Measurements from ENCODE around the gene CYP2C18. TPM values are rescaled to one million over a fixed set of nuclear protein-coding genes. Genes with fewer than 3 reads are reported as not detected.

CYP2C18 gene
- total RNA-seq, 1 experiment from 2014 or later = 0.79 TPM

DNA sequence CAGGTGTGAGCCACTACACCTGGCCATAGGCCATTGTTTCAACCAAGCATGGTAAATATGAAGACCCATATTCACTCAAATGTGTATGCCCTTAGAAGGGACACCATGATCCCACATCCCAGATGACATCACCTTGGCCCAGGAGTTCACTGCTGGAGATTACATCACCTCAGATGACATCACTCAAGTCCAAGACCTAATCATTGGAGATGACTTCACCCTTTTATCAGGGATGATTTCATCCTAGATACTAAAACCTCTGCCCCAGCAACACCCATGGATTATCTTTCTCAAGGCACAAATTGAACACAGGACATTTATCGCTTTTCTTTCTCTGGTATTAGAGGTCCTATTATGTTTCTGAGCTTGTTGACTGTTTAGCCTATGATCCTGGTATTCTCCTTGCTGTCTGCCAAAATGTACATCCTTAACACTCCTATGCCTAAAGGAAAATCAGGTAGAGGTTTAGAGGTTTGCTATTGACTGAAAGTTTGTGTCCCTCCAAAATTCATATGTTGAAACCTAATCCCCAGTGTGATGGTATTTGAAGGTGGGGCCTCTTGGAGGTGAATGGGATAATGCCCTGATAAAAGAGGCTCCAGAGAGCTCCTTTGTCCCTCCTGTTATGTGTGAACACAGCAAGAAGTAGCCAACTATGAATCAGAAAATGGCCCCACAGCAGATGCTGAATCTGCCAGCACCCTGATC lies 9.8 kb upstream of the CYP2C18 start:
- H3K27ac Mint-ChIP-seq (ENCODE audit: unreplicated experiment) = no peak overlapping the region
- H3K36me3 Mint-ChIP-seq (ENCODE audit: insufficient read depth, unreplicated experiment) = no peaks in the 10 kb centered on the region
- Histone ChIP-seq H3K36me3 (ENCODE audit: control insufficient read depth, insufficient read depth, low read length) (no peaks in the 10 kb centered on the region), H3K27me3 (replicated peaks; ENCODE audit: control insufficient read depth, insufficient read depth, low read length) (no peaks in the 10 kb centered on the region), H3K4me3 (ENCODE audit: low read depth, low read length) (no peak overlapping the region), H3K9me3 (0 out of 2 replicates have a peak, but pooled peaks cover 3% of the 10 kb centered on the region), H3K4me1 (peaks cover 12% of the 10 kb centered on the region)
- intact Hi-C loops (cut with micrococcal nuclease; ENCODE audit: unreplicated experiment) = no loop called here
- TF ChIP-seq, protein P1, sequence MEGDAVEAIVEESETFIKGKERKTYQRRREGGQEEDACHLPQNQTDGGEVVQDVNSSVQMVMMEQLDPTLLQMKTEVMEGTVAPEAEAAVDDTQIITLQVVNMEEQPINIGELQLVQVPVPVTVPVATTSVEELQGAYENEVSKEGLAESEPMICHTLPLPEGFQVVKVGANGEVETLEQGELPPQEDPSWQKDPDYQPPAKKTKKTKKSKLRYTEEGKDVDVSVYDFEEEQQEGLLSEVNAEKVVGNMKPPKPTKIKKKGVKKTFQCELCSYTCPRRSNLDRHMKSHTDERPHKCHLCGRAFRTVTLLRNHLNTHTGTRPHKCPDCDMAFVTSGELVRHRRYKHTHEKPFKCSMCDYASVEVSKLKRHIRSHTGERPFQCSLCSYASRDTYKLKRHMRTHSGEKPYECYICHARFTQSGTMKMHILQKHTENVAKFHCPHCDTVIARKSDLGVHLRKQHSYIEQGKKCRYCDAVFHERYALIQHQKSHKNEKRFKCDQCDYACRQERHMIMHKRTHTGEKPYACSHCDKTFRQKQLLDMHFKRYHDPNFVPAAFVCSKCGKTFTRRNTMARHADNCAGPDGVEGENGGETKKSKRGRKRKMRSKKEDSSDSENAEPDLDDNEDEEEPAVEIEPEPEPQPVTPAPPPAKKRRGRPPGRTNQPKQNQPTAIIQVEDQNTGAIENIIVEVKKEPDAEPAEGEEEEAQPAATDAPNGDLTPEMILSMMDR (IDR thresholded peaks at IDR 0.05; ENCODE audit: insufficient read depth in 1 of 2, low read depth in 1 of 2, low read length in 1 of 2, severe bottlenecking in 1 of 2, unreplicated experiment in 1 of 2) = no peak
- CTCF ChIA-PET = no interaction called here
- H3K27me3 Mint-ChIP-seq (ENCODE audit: insufficient read depth, unreplicated experiment) = no peaks in the 10 kb centered on the region
- H3K4me1 Mint-ChIP-seq (ENCODE audit: low read depth, unreplicated experiment) = no peaks in the 10 kb centered on the region
- H3K4me3 Mint-ChIP-seq (ENCODE audit: unreplicated experiment) = no peak overlapping the region
- POLR2A ChIA-PET = no interaction called here
- no TSS peak for BruUV-seq (replicated peaks)
- H3K9me3 Mint-ChIP-seq (ENCODE audit: unreplicated experiment) = no peaks in the 10 kb centered on the region
- no peak for DNase-seq

- Histone ChIP-seq H3K4me1 (peaks cover 36% of the 10 kb centered on the region), H3K27me3 (replicated peaks; ENCODE audit: control insufficient read depth, insufficient read depth, low read length) (no peaks in the 10 kb centered on the region), H3K4me3 (ENCODE audit: low read depth, low read length) (no peak overlapping the region), H3K9me3 (0 out of 2 replicates have a peak, but pooled peaks cover 3% of the 10 kb centered on the region), H3K36me3 (ENCODE audit: control insufficient read depth, insufficient read depth, low read length) (no peaks in the 10 kb centered on the region)
- H3K4me1 Mint-ChIP-seq (ENCODE audit: low read depth, unreplicated experiment) = peaks cover 19% of the 10 kb centered on the region
- H3K27me3 Mint-ChIP-seq (ENCODE audit: insufficient read depth, unreplicated experiment) = no peaks in the 10 kb centered on the region
- H3K9me3 Mint-ChIP-seq (ENCODE audit: unreplicated experiment) = no peaks in the 10 kb centered on the region
- TF ChIP-seq, protein P1 (IDR thresholded peaks at IDR 0.05; ENCODE audit: insufficient read depth in 1 of 2, low read depth in 1 of 2, low read length in 1 of 2, severe bottlenecking in 1 of 2, unreplicated experiment in 1 of 2) = no peak
- H3K36me3 Mint-ChIP-seq (ENCODE audit: insufficient read depth, unreplicated experiment) = no peaks in the 10 kb centered on the region
- DNase-seq = no peak
- intact Hi-C loops (cut with micrococcal nuclease; ENCODE audit: unreplicated experiment) = no loop called here
- no peak overlapping the region for H3K27ac Mint-ChIP-seq (ENCODE audit: unreplicated experiment)
- BruUV-seq (replicated peaks) = no TSS peak
- POLR2A ChIA-PET = no interaction called here
- H3K4me3 Mint-ChIP-seq (ENCODE audit: unreplicated experiment) = no peak overlapping the region
- CTCF ChIA-PET = no interaction called here
These were observed 7.0 kb upstream of the CYP2C18 start for GRCh38 chr10:94676496-94676895.

DNA sequence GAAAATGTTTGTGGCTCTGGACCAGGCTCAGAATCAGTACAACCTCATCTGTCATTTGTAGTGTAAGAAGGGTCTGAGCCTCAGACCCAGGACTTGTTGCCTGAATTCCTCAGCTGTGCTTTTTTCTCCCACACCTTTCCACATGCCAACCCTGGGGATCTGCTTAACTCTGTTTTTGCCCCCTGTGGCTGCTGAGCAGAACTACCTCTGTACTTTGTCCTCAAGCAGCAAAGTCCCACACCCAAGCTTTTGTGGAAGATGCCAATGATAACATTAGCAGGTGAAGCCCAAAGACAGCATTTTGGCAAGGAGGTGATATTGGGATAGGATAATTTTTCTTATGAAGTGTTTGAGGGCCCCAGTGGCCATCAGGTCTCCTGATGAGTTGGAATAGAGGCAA lies 5.8 kb upstream of the CYP2C18 start:
- Mint-ChIP-seq H3K36me3 (ENCODE audit: insufficient read depth, unreplicated experiment) (no peaks in the 10 kb centered on the region), H3K4me3 (ENCODE audit: unreplicated experiment) (no peak overlapping the region), H3K27ac (ENCODE audit: unreplicated experiment) (no peak overlapping the region), H3K4me1 (ENCODE audit: low read depth, unreplicated experiment) (peaks cover 19% of the 10 kb centered on the region), H3K27me3 (ENCODE audit: insufficient read depth, unreplicated experiment) (no peaks in the 10 kb centered on the region), H3K9me3 (ENCODE audit: unreplicated experiment) (no peaks in the 10 kb centered on the region)
- POLR2A ChIA-PET = no interaction called here
- no peaks in the 10 kb centered on the region for H3K36me3 ChIP-seq (ENCODE audit: control insufficient read depth, insufficient read depth, low read length)
- intact Hi-C loops (cut with micrococcal nuclease; ENCODE audit: unreplicated experiment) = no loop called here
- BruUV-seq (replicated peaks) = no TSS peak
- no peaks in the 10 kb centered on the region for H3K27me3 ChIP-seq (replicated peaks; ENCODE audit: control insufficient read depth, insufficient read depth, low read length)
- 0 out of 2 replicates have a peak, but pooled peaks cover 3% of the 10 kb centered on the region for H3K9me3 ChIP-seq
- H3K4me3 ChIP-seq (ENCODE audit: low read depth, low read length) = no peak overlapping the region
- DNase-seq = peak; percentile 57 to 59
- TF ChIP-seq, protein P1 (IDR thresholded peaks at IDR 0.05; ENCODE audit: insufficient read depth in 1 of 2, low read depth in 1 of 2, low read length in 1 of 2, severe bottlenecking in 1 of 2, unreplicated experiment in 1 of 2) = peak; percentile 30 to 44
- CTCF ChIA-PET = interaction anchor here (0.7 kb wide), 1 partner anchor 56 kb away, joined by 3 read pairs; no protein-coding TSS in a partner anchor
- peaks cover 46% of the 10 kb centered on the region for H3K4me1 ChIP-seq
